ENCODE data around the gene RGS18.

GRCh38 chr1:192140382-192140781, 17.9 kb upstream of the RGS18 start:
- TF ChIP-seq LARP7 (IDR thresholded peaks at IDR 0.05) (no peak), RBBP5 (IDR thresholded peaks at IDR 0.05; ENCODE audit: borderline replicate concordance, insufficient read depth, low read length, poor library complexity, severe bottlenecking) (no peak)
